ENCODE measurements around the gene MRPS25.

DNA sequence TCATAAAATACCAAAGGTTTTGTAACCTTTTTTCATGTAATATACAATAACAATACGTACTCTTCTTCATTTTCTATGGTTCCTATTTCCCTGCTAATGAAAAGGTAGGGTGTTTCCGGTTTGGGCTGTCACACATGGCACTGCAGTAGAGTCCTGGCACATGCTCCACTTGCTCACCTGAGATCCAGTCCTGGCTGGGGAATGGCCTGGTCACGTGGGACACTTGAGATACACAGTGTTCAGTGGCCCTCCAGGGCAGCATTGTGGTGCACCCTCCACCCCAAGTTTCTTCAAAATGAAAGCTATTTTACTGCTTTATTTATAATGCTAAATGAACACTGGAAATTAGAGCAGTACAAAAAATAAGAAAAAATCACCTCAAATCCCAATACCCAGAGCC lies 23.2 kb downstream of the MRPS25 start:
- TF ChIP-seq, protein P1, sequence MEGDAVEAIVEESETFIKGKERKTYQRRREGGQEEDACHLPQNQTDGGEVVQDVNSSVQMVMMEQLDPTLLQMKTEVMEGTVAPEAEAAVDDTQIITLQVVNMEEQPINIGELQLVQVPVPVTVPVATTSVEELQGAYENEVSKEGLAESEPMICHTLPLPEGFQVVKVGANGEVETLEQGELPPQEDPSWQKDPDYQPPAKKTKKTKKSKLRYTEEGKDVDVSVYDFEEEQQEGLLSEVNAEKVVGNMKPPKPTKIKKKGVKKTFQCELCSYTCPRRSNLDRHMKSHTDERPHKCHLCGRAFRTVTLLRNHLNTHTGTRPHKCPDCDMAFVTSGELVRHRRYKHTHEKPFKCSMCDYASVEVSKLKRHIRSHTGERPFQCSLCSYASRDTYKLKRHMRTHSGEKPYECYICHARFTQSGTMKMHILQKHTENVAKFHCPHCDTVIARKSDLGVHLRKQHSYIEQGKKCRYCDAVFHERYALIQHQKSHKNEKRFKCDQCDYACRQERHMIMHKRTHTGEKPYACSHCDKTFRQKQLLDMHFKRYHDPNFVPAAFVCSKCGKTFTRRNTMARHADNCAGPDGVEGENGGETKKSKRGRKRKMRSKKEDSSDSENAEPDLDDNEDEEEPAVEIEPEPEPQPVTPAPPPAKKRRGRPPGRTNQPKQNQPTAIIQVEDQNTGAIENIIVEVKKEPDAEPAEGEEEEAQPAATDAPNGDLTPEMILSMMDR (IDR thresholded peaks at IDR 0.05; ENCODE audit: borderline replicate concordance, extremely low read depth, low read length, poor library complexity, severe bottlenecking): no peak
- TF ChIP-seq EZH2 (IDR thresholded peaks at IDR 0.05; ENCODE audit: borderline replicate concordance, low read depth, low read length, severe bottlenecking): no peak
